CD4-positive, alpha-beta T cell treated with Interferon alpha-2 for 1 hour (primary cell): ENCODE data around the gene DOCK3.
"Not testable (repeated sequence)": the region's sequence is repeated elsewhere in the genome, so short reads cannot be mapped to it uniquely, and the experiment has no call there.

Experiments used
- DNase-seq, 2 donors: peaks; one replicate each; pipeline ENCODE4 v3.0.0-alpha.2; 2020 to 2022

DOCK3 gene

GRCh38 chr3:51379746-51380455, 705.2 kb downstream of the DOCK3 start:
- no peak for DNase-seq

- no peak for DNase-seq
These were observed 706.0 kb downstream of the DOCK3 start for GRCh38 chr3:51380601-51381332.

- DNase-seq, result no peak
These were observed 706.6 kb downstream of the DOCK3 start for GRCh38 chr3:51381333-51381705.

GRCh38 chr3:51382076-51382745, 707.5 kb downstream of the DOCK3 start:
- no peak for DNase-seq

- no peak for DNase-seq
These were observed 708.3 kb downstream of the DOCK3 start for GRCh38 chr3:51382947-51383578.

GRCh38 chr3:51384055-51384725, 709.5 kb downstream of the DOCK3 start:
- no peak for DNase-seq

- DNase-seq, result peak; percentile 98
These were observed 710.2 kb downstream of the DOCK3 start, which contains the start of gene MANF for GRCh38 chr3:51384726-51385473. TSS of gene MANF (plus strand) at chr3:51385291. CDS start at chr3:51385343, 52 bp downstream.

GRCh38 chr3:51385621-51386091, 710.9 kb downstream of the DOCK3 start:
- no peak for DNase-seq

- DNase-seq, result no peak
These were observed 711.6 kb downstream of the DOCK3 start for GRCh38 chr3:51386159-51386851.

- DNase-seq, result no peak
These were observed 712.1 kb downstream of the DOCK3 start for GRCh38 chr3:51386852-51387229.

- not testable (repeated sequence) for DNase-seq
These were observed 712.6 kb downstream of the DOCK3 start for GRCh38 chr3:51387281-51387680.

GRCh38 chr3:51388286-51389029, 713.7 kb downstream of the DOCK3 start:
- DNase-seq, result no peak

- peak; percentile 56 to 72 for DNase-seq
These were observed 714.9 kb downstream of the DOCK3 start for GRCh38 chr3:51389423-51390183.

GRCh38 chr3:51390246-51391074, 715.7 kb downstream of the DOCK3 start:
- no peak for DNase-seq

- DNase-seq, result peak; percentile 97 to 98
These were observed 716.4 kb downstream of the DOCK3 start, which contains the start of gene RBM15B for GRCh38 chr3:51391075-51391565. TSS of gene RBM15B (plus strand) at chr3:51391285. CDS start at chr3:51391400, 115 bp downstream.

- peak; percentile 42 to 60 for DNase-seq
These were observed 717.0 kb downstream of the DOCK3 start for GRCh38 chr3:51391566-51392354.

- DNase-seq, result no peak
These were observed 717.8 kb downstream of the DOCK3 start for GRCh38 chr3:51392355-51393133.
